ENCODE measurements around the gene TRIM15.
A peak's percentile ranks its signal among the peaks of the same experiment; 100 is the strongest.

The TRIM15 gene

DNA sequence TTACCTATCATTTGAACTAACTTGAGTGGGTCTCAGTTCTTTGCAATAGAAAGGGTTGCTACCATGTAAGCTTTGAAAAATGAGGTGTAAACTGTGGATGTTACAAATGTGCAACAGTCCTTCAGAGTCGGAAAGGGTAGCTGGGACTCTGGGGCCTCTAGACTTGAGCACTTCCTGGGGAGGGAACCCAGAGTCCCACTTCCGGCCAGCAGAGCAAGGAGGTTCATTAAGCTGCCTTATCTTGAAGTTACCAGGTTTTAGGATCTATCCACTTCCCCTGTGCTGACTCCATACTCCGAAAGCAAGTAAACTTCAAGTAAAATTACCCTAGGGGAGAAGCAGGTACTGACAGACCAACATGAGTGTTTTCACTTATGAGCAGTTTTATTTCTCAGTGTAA is 11.8 kb upstream of the TRIM15 start:
- DNase-seq (ENCODE audit: low read depth in 1 of 2, low spot score in 1 of 2), result no peak
- in situ Hi-C loops (cut with HindIII; ENCODE audit: low pct_unique_long_range_greater_than_20kb, low sequenced_read_pairs), result no loop called here
- TF ChIP-seq JUND (IDR thresholded peaks at IDR 0.05; ENCODE audit: low read depth), result no peak

DNA sequence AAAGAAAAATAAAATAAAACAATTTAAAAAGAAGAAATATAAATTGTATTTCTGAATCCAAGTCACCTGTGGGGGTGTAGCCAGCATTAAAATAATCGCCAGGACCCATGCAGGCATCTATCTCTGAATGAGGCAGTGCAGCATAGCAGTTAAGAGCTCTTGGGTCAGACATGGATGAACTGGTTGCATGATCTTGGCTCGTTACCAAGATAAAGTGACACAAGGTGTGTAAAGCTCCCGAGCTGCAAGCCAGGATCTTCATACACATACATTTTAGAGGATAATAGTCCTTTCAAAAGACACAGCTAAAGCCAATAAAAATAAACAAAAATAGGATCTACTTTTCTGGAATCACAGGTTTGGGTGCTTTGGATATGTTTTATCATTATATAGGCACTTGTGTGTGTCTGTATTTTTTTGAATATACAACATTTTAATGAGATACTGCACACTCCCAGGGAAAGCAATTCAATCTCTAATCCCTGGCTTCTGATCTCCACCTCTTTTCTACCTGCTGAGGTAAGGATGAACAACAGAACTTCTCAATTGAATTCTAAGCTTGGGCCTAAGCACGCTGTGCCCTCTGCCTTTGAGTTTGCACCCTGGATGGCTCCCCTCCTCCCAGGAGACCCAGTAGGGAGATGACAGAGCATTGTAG is 11.2 kb upstream of the TRIM15 start:
- DNase-seq (ENCODE audit: low read depth in 1 of 2, low spot score in 1 of 2), result peak in 1 of 2 experiments; percentile 19
- TF ChIP-seq JUND (IDR thresholded peaks at IDR 0.05; ENCODE audit: low read depth), result no peak
- in situ Hi-C loops (cut with HindIII; ENCODE audit: low pct_unique_long_range_greater_than_20kb, low sequenced_read_pairs), result no loop called here

DNA sequence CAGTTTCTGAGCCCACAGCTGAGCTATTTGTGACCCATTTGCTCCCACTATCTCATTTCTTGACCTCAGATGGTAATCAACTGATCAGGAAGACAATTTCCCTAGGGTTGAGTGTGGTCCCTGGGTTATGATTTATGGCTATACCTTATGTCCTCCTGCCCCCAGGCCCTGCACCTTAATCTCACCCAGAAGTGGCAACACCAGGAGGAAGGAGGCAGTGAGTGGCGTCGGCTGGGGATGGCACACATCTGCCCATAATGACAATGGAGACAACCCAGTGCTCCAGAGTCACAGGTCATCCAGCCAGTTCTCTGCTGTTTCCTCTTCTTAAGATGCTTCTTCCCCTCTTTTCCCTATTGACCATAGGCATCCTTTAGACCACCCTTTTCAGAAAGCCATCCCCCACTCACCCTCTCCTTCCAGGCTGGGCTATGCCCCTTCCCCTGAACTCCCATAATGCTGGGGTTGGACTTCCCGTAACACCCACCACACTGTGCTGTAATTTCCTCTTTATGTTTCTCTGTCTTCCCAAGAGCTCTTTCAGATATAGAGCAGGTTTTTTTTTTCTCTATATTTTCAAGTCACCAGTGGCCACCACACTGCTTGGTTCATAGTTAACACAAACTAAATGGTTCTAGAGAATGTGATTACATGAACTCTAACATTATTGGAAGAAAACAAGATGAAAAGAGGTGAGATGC is 10.3 kb upstream of the TRIM15 start:
- in situ Hi-C loops (cut with HindIII; ENCODE audit: low pct_unique_long_range_greater_than_20kb, low sequenced_read_pairs), result no loop called here
- no peak for DNase-seq (ENCODE audit: low read depth in 1 of 2, low spot score in 1 of 2)
- no peak for TF ChIP-seq JUND (IDR thresholded peaks at IDR 0.05; ENCODE audit: low read depth)

DNA sequence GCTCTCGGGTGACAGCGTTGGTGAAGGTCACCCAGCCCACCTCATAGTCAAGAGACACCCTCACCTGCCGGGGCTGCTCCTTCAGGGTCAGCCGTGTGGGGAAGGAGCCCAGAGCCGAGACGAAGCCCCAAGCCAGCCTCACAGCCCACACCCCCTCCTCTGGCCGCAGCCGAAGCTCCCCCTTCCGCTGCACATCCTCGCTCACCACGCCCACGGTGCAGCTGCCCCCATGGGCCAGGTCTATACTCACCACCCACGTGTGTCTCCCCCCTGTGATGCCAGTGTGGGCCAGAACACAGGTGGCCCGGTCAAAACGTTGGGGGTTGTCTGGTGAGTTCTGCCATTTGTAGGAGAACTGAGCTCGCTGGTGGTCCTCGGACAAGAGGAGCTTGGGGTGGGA is 9.3 kb upstream of the TRIM15 start:
- no peak for DNase-seq (ENCODE audit: low read depth in 1 of 2, low spot score in 1 of 2)
- in situ Hi-C loops (cut with HindIII; ENCODE audit: low pct_unique_long_range_greater_than_20kb, low sequenced_read_pairs), result no loop called here
- TF ChIP-seq JUND (IDR thresholded peaks at IDR 0.05; ENCODE audit: low read depth), result no peak

DNA sequence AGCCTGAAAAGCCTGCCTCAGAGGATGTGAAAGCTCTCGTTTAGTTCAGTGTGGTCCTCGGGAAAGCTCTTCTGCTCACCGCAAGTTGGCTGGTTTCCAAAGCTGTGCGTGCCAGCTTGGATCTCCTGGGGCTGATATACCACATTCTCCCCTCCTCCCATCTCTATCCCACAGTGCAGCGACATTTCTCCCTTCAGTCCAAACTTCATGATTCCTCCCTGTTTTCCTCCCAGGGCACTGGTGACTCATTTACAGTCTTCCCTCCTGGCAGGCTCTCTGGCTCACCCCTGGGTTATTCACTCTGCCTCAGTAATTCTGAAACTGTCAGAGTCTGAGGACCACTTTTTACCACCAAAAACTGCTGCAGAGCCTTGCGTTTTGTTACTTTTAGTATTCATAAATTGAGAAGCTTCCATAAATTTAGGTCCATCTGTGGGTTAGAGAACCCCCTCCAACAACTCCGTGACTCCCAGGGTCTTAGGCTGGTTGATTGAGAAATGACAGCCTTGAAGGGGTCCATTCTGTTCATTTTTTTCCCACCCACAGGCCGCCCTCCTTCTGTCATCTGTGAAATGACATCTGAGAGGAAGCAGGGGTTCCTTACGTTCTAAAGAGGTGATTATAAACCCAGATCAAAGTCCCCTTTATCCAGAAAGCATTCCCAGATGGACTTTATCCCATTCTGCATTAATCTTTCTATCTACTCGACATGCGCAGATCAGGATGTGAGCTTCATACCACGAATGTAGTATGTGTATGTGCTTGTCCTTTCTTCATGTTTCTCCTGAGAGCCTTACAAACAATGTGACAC is 8.4 kb upstream of the TRIM15 start:
- DNase-seq (ENCODE audit: low read depth in 1 of 2, low spot score in 1 of 2), result peak in 1 of 2 experiments; percentile 20
- in situ Hi-C loops (cut with HindIII; ENCODE audit: low pct_unique_long_range_greater_than_20kb, low sequenced_read_pairs), result no loop called here
- TF ChIP-seq JUND (IDR thresholded peaks at IDR 0.05; ENCODE audit: low read depth), result no peak

DNA sequence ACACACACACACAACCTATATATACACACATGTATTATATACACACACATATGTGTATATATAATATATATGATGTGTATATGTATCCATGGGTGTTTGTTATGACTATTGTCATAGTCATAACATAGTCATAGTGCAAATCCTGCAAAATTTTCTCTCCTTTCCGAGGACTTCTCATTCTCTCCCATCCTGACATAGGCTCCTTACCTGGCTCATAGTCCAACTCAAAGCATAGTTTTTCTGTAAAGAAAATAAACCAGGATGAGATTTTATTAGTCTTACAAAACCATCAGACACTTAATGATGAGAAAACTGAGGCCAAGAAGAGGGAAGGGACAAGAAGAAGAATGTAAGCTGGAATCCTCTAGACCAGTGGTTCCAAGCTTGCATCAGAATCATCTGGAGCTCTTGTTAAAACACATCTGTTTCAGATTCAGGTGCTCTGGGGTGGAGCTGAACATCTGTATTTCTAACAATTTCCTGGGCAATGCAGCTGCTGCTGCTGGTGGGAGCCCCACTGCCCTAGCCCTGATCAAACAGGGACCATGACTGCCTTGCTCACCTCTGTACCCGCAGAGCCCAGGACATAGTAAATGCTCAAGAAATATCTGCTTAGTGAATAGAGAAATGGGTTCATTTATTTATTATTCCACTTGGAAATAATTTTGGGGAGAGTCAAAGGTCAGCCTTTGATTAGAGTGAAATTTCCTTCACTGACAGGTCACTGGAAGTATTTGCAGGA is 7.7 kb upstream of the TRIM15 start:
- no peak for DNase-seq (ENCODE audit: low read depth in 1 of 2, low spot score in 1 of 2)
- in situ Hi-C loops (cut with HindIII; ENCODE audit: low pct_unique_long_range_greater_than_20kb, low sequenced_read_pairs), result no loop called here
- no peak for TF ChIP-seq JUND (IDR thresholded peaks at IDR 0.05; ENCODE audit: low read depth)

DNA sequence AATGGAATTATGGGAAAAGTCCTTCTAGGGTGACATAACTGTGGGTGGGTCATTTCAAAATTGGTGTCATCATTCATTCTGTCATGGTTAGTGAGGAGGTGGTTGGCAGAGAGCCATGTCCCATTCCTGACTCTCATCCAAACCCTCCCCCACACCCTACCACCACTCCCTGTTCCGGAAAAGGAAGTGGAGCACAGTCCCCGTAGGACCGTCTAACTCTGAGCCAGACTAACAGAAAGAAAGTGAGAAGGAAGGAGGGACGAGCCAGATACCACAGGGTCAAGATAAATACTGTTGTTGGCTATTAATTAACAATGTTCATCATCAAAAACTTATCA is 7.1 kb upstream of the TRIM15 start:
- no peak for DNase-seq (ENCODE audit: low read depth in 1 of 2, low spot score in 1 of 2)
- in situ Hi-C loops (cut with HindIII; ENCODE audit: low pct_unique_long_range_greater_than_20kb, low sequenced_read_pairs), result no loop called here
- TF ChIP-seq JUND (IDR thresholded peaks at IDR 0.05; ENCODE audit: low read depth), result no peak

DNA sequence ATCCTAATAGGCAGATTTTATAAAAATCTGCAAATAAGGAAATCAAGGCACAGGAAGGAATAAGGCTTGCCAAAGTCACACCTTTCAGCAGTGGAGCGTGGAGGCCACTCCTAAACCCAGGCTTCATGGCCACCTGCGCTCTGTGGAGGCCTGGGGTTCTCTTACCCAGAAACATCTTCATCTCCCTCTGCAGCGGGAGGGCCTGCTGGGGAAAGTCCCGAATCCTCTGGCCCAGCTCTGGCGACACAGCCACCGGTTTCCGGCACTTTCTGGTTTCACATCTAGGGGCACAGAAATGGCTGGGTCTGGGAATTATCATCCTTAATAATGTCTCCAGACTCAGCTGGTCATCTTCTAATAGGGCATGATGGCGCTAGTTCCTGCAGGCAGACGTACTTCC is 6.6 kb upstream of the TRIM15 start:
- in situ Hi-C loops (cut with HindIII; ENCODE audit: low pct_unique_long_range_greater_than_20kb, low sequenced_read_pairs), result no loop called here
- no peak for DNase-seq (ENCODE audit: low read depth in 1 of 2, low spot score in 1 of 2)
- TF ChIP-seq JUND (IDR thresholded peaks at IDR 0.05; ENCODE audit: low read depth), result no peak

DNA sequence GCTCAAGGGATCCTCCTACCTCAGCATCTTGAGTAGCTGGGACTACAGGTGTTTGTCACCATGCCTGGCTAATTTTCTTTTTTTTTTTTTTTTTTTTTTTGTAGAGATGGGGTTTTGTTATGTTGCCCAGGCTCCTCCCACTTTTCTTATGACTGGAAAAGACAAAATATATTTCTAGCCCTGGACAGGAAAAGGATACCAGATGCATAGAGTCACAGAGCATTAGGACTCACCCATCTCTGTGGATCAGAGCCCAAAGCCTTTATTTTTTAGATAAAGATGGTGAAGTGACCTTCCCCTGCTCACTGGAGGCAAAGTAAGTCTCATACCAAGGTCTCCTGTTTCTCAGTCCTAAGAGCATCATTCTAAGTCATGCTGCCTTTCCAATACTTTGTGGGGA is 5.8 kb upstream of the TRIM15 start:
- DNase-seq (ENCODE audit: low read depth in 1 of 2, low spot score in 1 of 2), result no peak
- in situ Hi-C loops (cut with HindIII; ENCODE audit: low pct_unique_long_range_greater_than_20kb, low sequenced_read_pairs), result no loop called here
- TF ChIP-seq JUND (IDR thresholded peaks at IDR 0.05; ENCODE audit: low read depth), result no peak

DNA sequence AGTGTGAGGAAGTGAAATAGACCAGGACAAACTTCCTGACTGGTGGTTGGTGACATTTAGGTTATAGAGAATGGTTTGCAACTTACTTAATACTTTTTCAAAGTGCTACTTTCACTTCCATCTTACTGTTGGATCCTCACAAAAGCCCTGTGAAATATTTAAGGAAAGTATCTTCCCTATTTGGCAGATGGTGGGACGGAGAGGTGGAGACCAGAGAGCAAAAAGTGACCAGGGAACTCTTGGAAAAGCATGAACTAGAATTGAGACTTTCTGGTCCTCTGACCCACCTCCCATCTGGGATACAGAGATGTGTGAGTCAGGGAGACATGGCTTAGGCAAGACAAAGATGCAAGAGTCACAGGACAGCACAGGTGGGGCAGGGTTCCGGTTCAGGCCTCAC is 5.3 kb upstream of the TRIM15 start:
- no peak for DNase-seq (ENCODE audit: low read depth in 1 of 2, low spot score in 1 of 2)
- in situ Hi-C loops (cut with HindIII; ENCODE audit: low pct_unique_long_range_greater_than_20kb, low sequenced_read_pairs), result no loop called here
- no peak for TF ChIP-seq JUND (IDR thresholded peaks at IDR 0.05; ENCODE audit: low read depth)

DNA sequence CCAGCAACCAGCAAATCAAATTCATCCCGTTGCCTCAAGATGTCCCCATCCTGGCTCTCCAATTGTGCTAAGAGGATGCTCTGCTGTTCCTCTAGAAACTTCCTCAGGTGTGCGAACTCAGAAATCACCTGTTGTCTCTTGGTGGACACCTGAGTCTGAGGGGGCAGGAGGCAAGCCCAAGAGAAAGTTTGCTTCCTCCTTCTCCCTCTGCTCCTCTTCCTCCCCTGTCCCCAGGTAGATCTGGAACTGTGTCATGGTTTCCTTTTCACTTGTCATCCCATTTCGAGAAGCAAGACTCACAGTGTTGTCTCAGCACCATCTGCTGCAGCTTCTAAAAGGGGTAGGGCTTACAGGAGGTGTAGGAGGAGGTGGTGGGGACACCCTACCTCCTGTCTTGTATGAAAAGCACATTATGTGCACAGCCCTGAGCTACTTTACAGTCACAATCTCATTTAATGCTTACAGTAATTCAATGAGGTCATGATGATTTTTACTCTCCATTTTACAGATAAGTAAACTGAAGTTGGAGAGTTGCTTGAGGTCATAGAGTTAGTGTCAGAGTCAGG is 4.8 kb upstream of the TRIM15 start:
- no peak for TF ChIP-seq JUND (IDR thresholded peaks at IDR 0.05; ENCODE audit: low read depth)
- in situ Hi-C loops (cut with HindIII; ENCODE audit: low pct_unique_long_range_greater_than_20kb, low sequenced_read_pairs), result no loop called here

DNA sequence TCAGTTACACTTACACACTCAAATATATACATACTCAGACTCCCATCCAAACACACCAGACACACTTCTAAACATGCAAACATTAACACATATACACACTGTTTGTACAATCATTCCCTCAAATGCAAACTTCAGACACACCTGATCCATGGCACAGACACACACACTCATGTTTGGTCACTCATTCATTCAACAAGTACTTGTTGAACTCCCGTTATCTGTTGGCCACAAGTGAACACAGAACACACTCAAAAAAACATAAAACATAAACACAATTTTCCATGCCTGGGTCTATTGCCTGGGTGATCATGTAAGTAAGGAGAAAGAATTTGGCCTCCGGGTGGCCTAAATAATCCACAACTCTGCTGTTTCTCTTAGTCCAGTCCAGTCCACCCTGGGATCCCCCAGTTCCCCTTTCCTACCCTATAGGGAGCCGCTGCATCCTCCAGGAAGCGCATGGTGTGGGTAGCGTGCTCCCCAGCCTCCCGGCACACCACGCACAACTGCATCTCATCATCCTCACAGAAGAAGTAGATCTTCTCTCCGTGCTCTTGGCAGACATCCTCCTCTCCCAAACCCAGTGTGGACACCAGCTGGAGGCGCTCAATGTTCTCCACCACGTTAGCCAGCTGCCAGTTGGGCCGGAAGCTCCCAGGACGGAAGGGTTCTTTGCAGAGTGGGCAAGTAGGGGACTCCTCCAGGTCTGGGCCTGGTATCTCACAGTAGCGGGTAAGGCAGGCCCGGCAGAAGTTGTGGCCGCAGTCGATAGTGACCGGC is 3.1 kb upstream of the TRIM15 start:
- DNase-seq (ENCODE audit: low read depth in 1 of 2, low spot score in 1 of 2), result no peak
- TF ChIP-seq JUND (IDR thresholded peaks at IDR 0.05; ENCODE audit: low read depth), result no peak
- in situ Hi-C loops (cut with HindIII; ENCODE audit: low pct_unique_long_range_greater_than_20kb, low sequenced_read_pairs), result no loop called here

More for the DNA sequence above, 4.8 kb upstream of the TRIM15 start:
- no peak for DNase-seq (ENCODE audit: low read depth in 1 of 2, low spot score in 1 of 2)

Data from T47D (cell line).